Measurements from ENCODE around the gene HCRTR1.

The HCRTR1 gene

GRCh38 chr1:31625561-31626222 lies 8.2 kb downstream of the HCRTR1 start:
- no peaks in the 10 kb centered on the region for H3K4me1 ChIP-seq (ENCODE audit: control insufficient read depth, insufficient read depth, low read length)
- no peaks in the 10 kb centered on the region for H3K27me3 ChIP-seq (ENCODE audit: control insufficient read depth, insufficient read depth, low read length)
- H3K36me3 ChIP-seq (ENCODE audit: control insufficient read depth, insufficient read depth, low read length), result peaks cover 7% of the 10 kb centered on the region
- H3K4me3 ChIP-seq (ENCODE audit: low read depth, low read length), result no peak overlapping the region
- no peaks in the 10 kb centered on the region for H3K9me3 ChIP-seq (ENCODE audit: control insufficient read depth, insufficient read depth, low read length)
- H3K9ac ChIP-seq (ENCODE audit: low read depth, low read length), result no peak overlapping the region

- H3K27me3 ChIP-seq (ENCODE audit: control insufficient read depth, insufficient read depth, low read length), result no peaks in the 10 kb centered on the region
- no peaks in the 10 kb centered on the region for H3K9me3 ChIP-seq (ENCODE audit: control insufficient read depth, insufficient read depth, low read length)
- no peak overlapping the region for H3K9ac ChIP-seq (ENCODE audit: low read depth, low read length)
- H3K4me3 ChIP-seq (ENCODE audit: low read depth, low read length), result no peak overlapping the region
- peaks cover 13% of the 10 kb centered on the region for H3K36me3 ChIP-seq (ENCODE audit: control insufficient read depth, insufficient read depth, low read length)
- no peaks in the 10 kb centered on the region for H3K4me1 ChIP-seq (ENCODE audit: control insufficient read depth, insufficient read depth, low read length)
Observed at GRCh38 chr1:31626223-31627207, 9.0 kb downstream of the HCRTR1 start.

- Histone ChIP-seq H3K9ac (ENCODE audit: low read depth, low read length) (no peak overlapping the region), H3K4me1 (ENCODE audit: control insufficient read depth, insufficient read depth, low read length) (no peaks in the 10 kb centered on the region), H3K4me3 (ENCODE audit: low read depth, low read length) (no peak overlapping the region), H3K27me3 (ENCODE audit: control insufficient read depth, insufficient read depth, low read length) (no peaks in the 10 kb centered on the region), H3K9me3 (ENCODE audit: control insufficient read depth, insufficient read depth, low read length) (no peaks in the 10 kb centered on the region), H3K36me3 (ENCODE audit: control insufficient read depth, insufficient read depth, low read length) (peaks cover 16% of the 10 kb centered on the region)
Observed at GRCh38 chr1:31627301-31627929, 9.9 kb downstream of the HCRTR1 start.

DNA sequence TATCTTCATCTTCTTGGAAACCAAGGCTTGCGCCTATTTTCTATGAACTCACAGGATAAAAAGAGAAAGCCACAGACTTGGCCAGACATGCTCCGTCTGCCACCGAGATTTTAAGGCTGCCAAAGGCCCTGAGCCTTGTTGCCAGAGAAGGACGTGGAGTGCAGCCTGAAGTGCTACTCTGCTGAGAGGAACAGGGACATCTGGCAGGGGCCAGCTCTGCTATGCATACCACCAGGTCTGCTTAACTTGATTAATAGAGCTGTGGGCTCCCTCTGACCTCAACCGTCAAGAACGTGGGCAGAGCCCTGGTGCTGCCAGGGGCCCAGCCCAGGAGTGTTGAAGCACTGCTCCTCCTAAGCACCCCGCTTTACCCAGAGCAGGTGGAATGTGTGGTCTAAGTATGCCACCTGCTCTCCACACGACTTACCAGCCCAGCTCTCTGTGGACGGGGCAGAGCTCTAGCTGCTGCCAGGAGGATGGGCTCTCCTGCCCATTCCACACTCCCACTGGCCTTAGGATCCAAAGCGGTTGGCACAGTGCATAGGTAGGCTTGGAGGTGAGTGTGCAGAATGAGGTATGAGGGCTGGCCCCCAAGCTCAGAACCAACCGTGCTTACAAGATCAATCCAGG lies 10.6 kb downstream of the HCRTR1 start:
- Histone ChIP-seq H3K36me3 (ENCODE audit: control insufficient read depth, insufficient read depth, low read length) (peaks cover 21% of the 10 kb centered on the region), H3K9me3 (ENCODE audit: control insufficient read depth, insufficient read depth, low read length) (no peaks in the 10 kb centered on the region), H3K4me3 (ENCODE audit: low read depth, low read length) (no peak overlapping the region), H3K9ac (ENCODE audit: low read depth, low read length) (no peak overlapping the region), H3K27me3 (ENCODE audit: control insufficient read depth, insufficient read depth, low read length) (no peaks in the 10 kb centered on the region), H3K4me1 (ENCODE audit: control insufficient read depth, insufficient read depth, low read length) (no peaks in the 10 kb centered on the region)

DNA sequence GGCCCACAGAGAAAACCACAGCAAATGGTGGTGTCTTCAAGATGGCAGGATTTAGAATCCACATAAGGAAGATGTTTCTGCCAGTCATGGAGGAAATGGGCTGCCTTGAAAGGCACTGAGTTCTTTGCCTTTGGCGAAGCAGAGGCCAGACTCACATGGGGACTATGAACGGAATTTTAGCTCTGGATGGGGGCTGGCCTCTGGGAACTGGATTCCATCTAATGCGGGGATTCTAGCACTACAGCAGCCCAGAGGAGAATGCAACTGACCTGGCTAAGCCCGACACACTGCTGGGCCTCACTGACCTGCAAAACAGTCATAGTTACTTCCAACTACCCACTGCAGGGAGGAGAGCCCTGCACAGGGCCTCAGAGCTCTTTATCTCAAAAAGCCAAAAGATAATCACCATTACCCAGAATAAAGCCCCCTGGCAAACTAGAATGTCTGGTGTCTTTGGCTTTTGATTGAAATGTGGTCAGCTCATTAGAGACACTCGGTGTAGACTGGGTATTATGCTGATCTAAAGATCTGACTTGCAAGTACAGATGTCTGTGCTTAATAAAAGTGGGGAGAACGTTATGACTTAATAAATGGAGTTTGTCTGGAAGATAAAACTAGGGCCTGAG lies 11.6 kb downstream of the HCRTR1 start:
- Histone ChIP-seq H3K36me3 (ENCODE audit: control insufficient read depth, insufficient read depth, low read length) (peaks cover 21% of the 10 kb centered on the region), H3K9me3 (ENCODE audit: control insufficient read depth, insufficient read depth, low read length) (no peaks in the 10 kb centered on the region), H3K27me3 (ENCODE audit: control insufficient read depth, insufficient read depth, low read length) (no peaks in the 10 kb centered on the region), H3K4me3 (ENCODE audit: low read depth, low read length) (no peak overlapping the region), H3K4me1 (ENCODE audit: control insufficient read depth, insufficient read depth, low read length) (no peaks in the 10 kb centered on the region), H3K9ac (ENCODE audit: low read depth, low read length) (no peak overlapping the region)

DNA sequence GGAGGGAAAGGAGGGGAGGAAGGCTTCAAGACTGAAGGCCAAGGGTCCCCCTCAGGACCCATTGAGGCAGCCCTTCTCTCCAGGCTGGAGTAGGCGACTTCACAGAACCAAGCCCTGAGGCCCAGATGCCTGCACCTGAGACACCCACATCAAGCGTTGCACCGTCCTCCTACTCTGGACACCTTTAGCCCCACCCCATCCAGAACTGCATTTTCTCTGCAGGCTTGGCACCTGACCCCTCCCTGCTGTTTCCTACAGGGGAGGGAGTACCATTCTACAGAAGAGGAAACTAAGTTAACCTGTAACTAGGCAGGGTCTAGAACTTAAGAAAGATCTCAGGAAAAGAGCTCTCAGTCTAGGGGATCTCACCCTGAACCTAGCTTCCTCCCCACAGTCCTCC lies 15.2 kb downstream of the HCRTR1 start:
- Histone ChIP-seq H3K4me3 (ENCODE audit: low read depth, low read length) (no peak overlapping the region), H3K9me3 (ENCODE audit: control insufficient read depth, insufficient read depth, low read length) (no peaks in the 10 kb centered on the region), H3K9ac (ENCODE audit: low read depth, low read length) (no peak overlapping the region), H3K36me3 (ENCODE audit: control insufficient read depth, insufficient read depth, low read length) (peaks cover 21% of the 10 kb centered on the region), H3K4me1 (ENCODE audit: control insufficient read depth, insufficient read depth, low read length) (no peaks in the 10 kb centered on the region), H3K27me3 (ENCODE audit: control insufficient read depth, insufficient read depth, low read length) (no peaks in the 10 kb centered on the region)

GRCh38 chr1:31633117-31633516 lies 15.6 kb downstream of the HCRTR1 start:
- no peaks in the 10 kb centered on the region for H3K27me3 ChIP-seq (ENCODE audit: control insufficient read depth, insufficient read depth, low read length)
- H3K9ac ChIP-seq (ENCODE audit: low read depth, low read length), result no peak overlapping the region
- H3K4me1 ChIP-seq (ENCODE audit: control insufficient read depth, insufficient read depth, low read length), result no peaks in the 10 kb centered on the region
- no peaks in the 10 kb centered on the region for H3K9me3 ChIP-seq (ENCODE audit: control insufficient read depth, insufficient read depth, low read length)
- no peak overlapping the region for H3K4me3 ChIP-seq (ENCODE audit: low read depth, low read length)
- peaks cover 21% of the 10 kb centered on the region for H3K36me3 ChIP-seq (ENCODE audit: control insufficient read depth, insufficient read depth, low read length)

- Histone ChIP-seq H3K9me3 (ENCODE audit: control insufficient read depth, insufficient read depth, low read length) (no peaks in the 10 kb centered on the region), H3K4me3 (ENCODE audit: low read depth, low read length) (no peak overlapping the region), H3K9ac (ENCODE audit: low read depth, low read length) (no peak overlapping the region), H3K36me3 (ENCODE audit: control insufficient read depth, insufficient read depth, low read length) (no peaks in the 10 kb centered on the region), H3K4me1 (ENCODE audit: control insufficient read depth, insufficient read depth, low read length) (no peaks in the 10 kb centered on the region), H3K27me3 (ENCODE audit: control insufficient read depth, insufficient read depth, low read length) (no peaks in the 10 kb centered on the region)
Observed at GRCh38 chr1:31637915-31638673, 20.6 kb downstream of the HCRTR1 start.

GRCh38 chr1:31639543-31639942 lies 22.1 kb downstream of the HCRTR1 start:
- H3K9me3 ChIP-seq (ENCODE audit: control insufficient read depth, insufficient read depth, low read length), result no peaks in the 10 kb centered on the region
- no peak overlapping the region for H3K9ac ChIP-seq (ENCODE audit: low read depth, low read length)
- H3K36me3 ChIP-seq (ENCODE audit: control insufficient read depth, insufficient read depth, low read length), result no peaks in the 10 kb centered on the region
- no peaks in the 10 kb centered on the region for H3K4me1 ChIP-seq (ENCODE audit: control insufficient read depth, insufficient read depth, low read length)
- H3K4me3 ChIP-seq (ENCODE audit: low read depth, low read length), result no peak overlapping the region
- no peaks in the 10 kb centered on the region for H3K27me3 ChIP-seq (ENCODE audit: control insufficient read depth, insufficient read depth, low read length)

GRCh38 chr1:31640179-31640578 lies 22.7 kb downstream of the HCRTR1 start:
- no peaks in the 10 kb centered on the region for H3K9me3 ChIP-seq (ENCODE audit: control insufficient read depth, insufficient read depth, low read length)

More at GRCh38 chr1:31640179-31640578, 22.7 kb downstream of the HCRTR1 start:
- Histone ChIP-seq H3K4me3 (ENCODE audit: low read depth, low read length) (no peak overlapping the region), H3K27me3 (ENCODE audit: control insufficient read depth, insufficient read depth, low read length) (no peaks in the 10 kb centered on the region), H3K4me1 (ENCODE audit: control insufficient read depth, insufficient read depth, low read length) (no peaks in the 10 kb centered on the region), H3K36me3 (ENCODE audit: control insufficient read depth, insufficient read depth, low read length) (no peaks in the 10 kb centered on the region), H3K9ac (ENCODE audit: low read depth, low read length) (no peak overlapping the region)
